H9 (cell line): ENCODE results near the gene CDYL. TPM values are rescaled to one million over a fixed set of nuclear protein-coding genes. Genes with fewer than 3 reads are reported as not detected.

Experiments used
- DNase-seq: peaks from one replicate; pipeline ENCODE4 v3.0.0-alpha.2; 2017
- H2AFZ ChIP-seq: one replicate; pipeline ENCODE4 v1.6.1; 2013; ENCODE audit warnings: mild to moderate bottlenecking, low read length, control low read depth, moderate library complexity
- H2AK5ac ChIP-seq: 2 replicates; pipeline ENCODE4 v1.6.1; 2013; ENCODE audit warnings: low read length, control low read depth, mixed read lengths; ENCODE audit not compliant: insufficient read length
- H2BK120ac ChIP-seq: one replicate; pipeline ENCODE4 v1.6.1; 2013; ENCODE audit warnings: low read depth, mild to moderate bottlenecking, low read length, control low read depth, inconsistent platforms; ENCODE audit not compliant: poor library complexity, severe bottlenecking
- H2BK12ac ChIP-seq: 2 replicates; pipeline ENCODE4 v1.6.1; 2013; ENCODE audit warnings: low read length, control low read depth, mixed read lengths, low read depth; ENCODE audit not compliant: insufficient read length
- H2BK15ac ChIP-seq: 2 replicates; pipeline ENCODE4 v1.6.1; 2013; ENCODE audit warnings: low read depth, low read length, control low read depth
- H2BK20ac ChIP-seq: one replicate; pipeline ENCODE4 v1.6.1; 2013; ENCODE audit warnings: low read depth, mild to moderate bottlenecking, low read length, control low read depth, inconsistent platforms; ENCODE audit not compliant: poor library complexity, severe bottlenecking
- H2BK5ac ChIP-seq: 2 replicates; pipeline ENCODE4 v1.6.1; 2013; ENCODE audit warnings: low read length, control low read depth, mixed read lengths; ENCODE audit not compliant: insufficient read length
- H3K14ac ChIP-seq: 2 replicates; pipeline ENCODE4 v1.6.1; 2013; ENCODE audit warnings: low read length, control low read depth; ENCODE audit not compliant: insufficient read depth
- H3K18ac ChIP-seq: 2 replicates; pipeline ENCODE4 v1.6.1; 2013; ENCODE audit warnings: low read depth, mild to moderate bottlenecking, mixed read lengths, low read length, control low read depth; ENCODE audit not compliant: insufficient read length
- H3K23ac ChIP-seq: 2 replicates; pipeline ENCODE4 v1.6.1; 2013; ENCODE audit warnings: low read length, control low read depth, mixed read lengths, low read depth; ENCODE audit not compliant: insufficient read length
- H3K23me2 ChIP-seq: 2 replicates; pipeline ENCODE4 v1.6.1; 2013; ENCODE audit warnings: low read depth, mild to moderate bottlenecking, mixed read lengths, low read length, control low read depth; ENCODE audit not compliant: insufficient read length, poor library complexity, severe bottlenecking
- H3K27ac ChIP-seq: 2 replicates; pipeline ENCODE4 v1.5.1; 2013; ENCODE audit warnings: low read length, control low read depth, mixed read lengths, low read depth; ENCODE audit not compliant: insufficient read length
- H3K27me3 ChIP-seq: 2 replicates; pipeline ENCODE4 v1.6.1; 2013; ENCODE audit warnings: low read length, control low read depth, inconsistent platforms; ENCODE audit not compliant: insufficient read depth
- H3K4ac ChIP-seq: 2 replicates; pipeline ENCODE4 v1.6.1; 2013; ENCODE audit warnings: low read depth, mild to moderate bottlenecking, control low read depth, inconsistent platforms, low read length, moderate library complexity
- H3K4me1 ChIP-seq: 2 replicates; pipeline ENCODE4 v1.6.1; 2013; ENCODE audit warnings: low read length, control low read depth, inconsistent platforms; ENCODE audit not compliant: insufficient read depth
- H3K4me2 ChIP-seq: 2 replicates; pipeline ENCODE4 v1.6.1; 2013; ENCODE audit warnings: low read length, control low read depth, mixed read lengths; ENCODE audit not compliant: insufficient read length, insufficient read depth
- H3K56ac ChIP-seq: 2 replicates; pipeline ENCODE4 v1.6.1; 2013; ENCODE audit warnings: low read depth, mild to moderate bottlenecking, mixed read lengths, low read length, control low read depth; ENCODE audit not compliant: insufficient read length
- H3K79me1 ChIP-seq: 2 replicates; pipeline ENCODE4 v1.6.1; 2013; ENCODE audit warnings: low read depth, mild to moderate bottlenecking, moderate library complexity, low read length, control low read depth, inconsistent platforms; ENCODE audit not compliant: insufficient read depth, poor library complexity, severe bottlenecking
- H3K79me2 ChIP-seq: 2 replicates; pipeline ENCODE4 v1.6.1; 2013; ENCODE audit warnings: low read length, control low read depth, inconsistent platforms; ENCODE audit not compliant: insufficient read depth
- H3K9ac ChIP-seq: 2 replicates; pipeline ENCODE4 v1.6.1; 2013; ENCODE audit warnings: low read length, control low read depth, mixed read lengths; ENCODE audit not compliant: insufficient read length; ENCODE audit errors: extremely low read depth
- H3K9me3 ChIP-seq: one replicate; pipeline ENCODE4 v1.6.1; 2013; ENCODE audit warnings: low read depth, low read length, inconsistent platforms; ENCODE audit not compliant: control insufficient read depth
- H3T11ph ChIP-seq: one replicate; pipeline ENCODE4 v1.6.1; 2013; ENCODE audit warnings: mild to moderate bottlenecking, low read length, control low read depth, inconsistent platforms
- H4K20me1 ChIP-seq: one replicate; pipeline ENCODE4 v1.6.1; 2013; ENCODE audit not compliant: control insufficient read depth, insufficient read length, insufficient read depth
- H4K5ac ChIP-seq: 2 replicates; pipeline ENCODE4 v1.6.1; 2013; ENCODE audit warnings: low read depth, mild to moderate bottlenecking, mixed read lengths, low read length, control low read depth; ENCODE audit not compliant: insufficient read length
- H4K8ac ChIP-seq: replicated peaks from 2 replicates; pipeline ENCODE4 v1.6.1; 2013; ENCODE audit warnings: low read length, control low read depth, mixed read lengths, low read depth; ENCODE audit not compliant: insufficient read length
- H4K91ac ChIP-seq: 2 replicates; pipeline ENCODE4 v1.6.1; 2013; ENCODE audit warnings: low read depth, mild to moderate bottlenecking, moderate library complexity, mixed read lengths, low read length, control low read depth; ENCODE audit not compliant: insufficient read length
- H3K27ac Mint-ChIP-seq, 3 experiments: 2 replicates in 2 of 3; 3 replicates in 1 of 3; pipeline ENCODE4 v1.8.0; 2020 to 2021; ENCODE audit warnings: mixed read lengths in 3 of 3, mild to moderate bottlenecking in 1 of 3, moderate library complexity in 1 of 3
- H3K27me3 Mint-ChIP-seq: 2 replicates; pipeline ENCODE4 v1.8.0; 2021; ENCODE audit warnings: low read depth, mild to moderate bottlenecking, moderate library complexity, mixed read lengths
- H3K36me3 Mint-ChIP-seq, 3 experiments: 2 replicates in 2 of 3; 3 replicates in 1 of 3; pipeline ENCODE4 v1.8.0; 2020 to 2021; ENCODE audit warnings: low read depth in 3 of 3, mixed read lengths in 3 of 3; ENCODE audit not compliant: insufficient read depth in 1 of 3
- H3K4me1 Mint-ChIP-seq, 2 experiments: 2 replicates each; pipeline ENCODE4 v1.8.0; 2020; ENCODE audit warnings: mixed read lengths in 2 of 2
- H3K4me3 Mint-ChIP-seq, 2 experiments: 2 replicates in 1 of 2; 3 replicates in 1 of 2; pipeline ENCODE4 v1.8.0; 2020 to 2021; ENCODE audit warnings: mild to moderate bottlenecking in 2 of 2, mixed read lengths in 2 of 2, moderate library complexity in 1 of 2
- H3K9me3 Mint-ChIP-seq, 2 experiments: 2 replicates in 1 of 2; 3 replicates in 1 of 2; pipeline ENCODE4 v1.8.0; 2020; ENCODE audit warnings: mild to moderate bottlenecking in 2 of 2, mixed read lengths in 2 of 2, moderate library complexity in 1 of 2
- CTCF ChIP-seq: fragments of 200-600 bp; sonication (generic); conservative IDR thresholded peaks from 3 replicates; pipeline ENCODE4 v1.8.0; 2021; ENCODE audit warnings: antibody characterized with exemption, mild to moderate bottlenecking
- WGBS: extraction: QIAGEN DNeasy Blood & Tissue Kit; methylation state at CpG from one replicate; pipeline ENCODE4 v1.1.7; 2013; ENCODE audit warnings: missing lambda C conversion rate, low lambda C conversion rate, mixed read lengths; ENCODE audit not compliant: insufficient read length; ENCODE audit errors: extremely low coverage; 5-methylcytosine and 5-hydroxymethylcytosine counted together
- total RNA-seq: library from RNA; stranded (reverse); gene quantifications from 2 replicates; pipeline ENCODE4 v1.2.1, GENCODE V29; 2021

The CDYL gene
- total RNA-seq, 1 experiment from 2014 or later, result 95.0 TPM

GRCh38 chr6:4904461-4905025, 128.3 kb downstream of the CDYL start:
- Histone ChIP-seq H4K20me1 (no peaks in the 10 kb centered on the region), H3K9ac (no peak overlapping the region), H2BK120ac (no peak overlapping the region), H2AK5ac (no peak overlapping the region), H3K27ac (no peak overlapping the region), H3T11ph (no peak overlapping the region), H3K18ac (no peak overlapping the region), H4K91ac (no peak overlapping the region), H3K56ac (no peak overlapping the region), H2BK15ac (no peak overlapping the region), H4K5ac (no peak overlapping the region), H3K23me2 (no peaks in the 10 kb centered on the region), H3K9me3 (no peaks in the 10 kb centered on the region), H3K14ac (no peak overlapping the region), H2AFZ (no peak overlapping the region), H3K4me2 (no peak overlapping the region), H3K27me3 (no peaks in the 10 kb centered on the region), H3K79me2 (peaks cover 26% of the 10 kb centered on the region; the same call in 1 of the 2 replicates), H3K4ac (no peak overlapping the region), H4K8ac (no peak overlapping the region), H3K4me1 (peaks cover 10% of the 10 kb centered on the region; the same call in 1 of the 2 replicates), H2BK12ac (no peak overlapping the region), H2BK20ac (no peak overlapping the region), H3K79me1 (peaks cover 20% of the 10 kb centered on the region), H3K23ac (no peak overlapping the region), H2BK5ac (no peak overlapping the region)
- DNase-seq, result no peak
- WGBS, result no CpG with 5 or more reads among the region's 12 CpGs
- no peak for TF ChIP-seq CTCF
- Mint-ChIP-seq H3K36me3 (peaks cover 23 to 32% (median 26%) of the 10 kb centered on the region in 3 experiments; a peak in 6 of 7 replicates), H3K27me3 (no peaks in the 10 kb centered on the region; the same call in 1 of the 2 replicates), H3K4me3 (no peak overlapping the region), H3K4me1 (peaks cover 38 to 41% of the 10 kb centered on the region in 2 experiments), H3K27ac (peak overlapping the region in 1 of 3 experiments; percentile 30; a peak in 3 of 7 replicates), H3K9me3 (no peaks in the 10 kb centered on the region)
